GM12878 (cell line): Measurements from ENCODE around the gene RGL4. TPM values are rescaled to one million over a fixed set of nuclear protein-coding genes. Genes with fewer than 3 reads are reported as not detected.

Source experiments
- EGR1 ChIP-seq, 2 experiments: IDR thresholded peaks; 1 replicate in 1 of 2; 2 replicates in 1 of 2; pipeline ENCODE4 v1.6.1; 2011 to 2012; ENCODE audit warnings: low read depth in 2 of 2, low read length in 2 of 2, borderline replicate concordance in 1 of 2, mild to moderate bottlenecking in 1 of 2, moderate library complexity in 1 of 2
- LARP7 ChIP-seq: fragments of 450-650 bp; IDR thresholded peaks from 2 replicates; pipeline ENCODE4 v1.6.1; 2017; ENCODE audit warnings: mild to moderate bottlenecking
- MTA3 ChIP-seq: IDR thresholded peaks from 2 replicates; pipeline ENCODE4 v1.6.1; 2012; ENCODE audit warnings: low read length, inconsistent platforms, borderline replicate concordance
- NR2C2 ChIP-seq: IDR thresholded peaks from 2 replicates; pipeline ENCODE4 v1.6.1; 2011; ENCODE audit warnings: borderline replicate concordance, low read depth; ENCODE audit not compliant: control insufficient read depth, insufficient read length
- RB1 ChIP-seq: fragments of 450-650 bp; formaldehyde crosslinking; IDR thresholded peaks from 2 replicates; pipeline ENCODE4 v1.6.1; 2017; ENCODE audit warnings: mild to moderate bottlenecking, borderline replicate concordance
- SUPT20H ChIP-seq: IDR thresholded peaks from 2 replicates; pipeline ENCODE4 v1.6.1; 2011; ENCODE audit warnings: low read depth, mild to moderate bottlenecking, low read length, moderate library complexity, borderline replicate concordance; ENCODE audit not compliant: control insufficient read depth
- TARDBP ChIP-seq: IDR thresholded peaks from 2 replicates; pipeline ENCODE4 v1.6.1; 2016; ENCODE audit warnings: borderline replicate concordance
- polyA plus RNA-seq, 11 experiments: library from polyadenylated mRNA; depleted of rRNA in 4 of 11; unstranded in 6 of 11; stranded (reverse) in 5 of 11; fragments of >200 nt; fragmentation: Nextera tagmentation in 4 of 11; fragmentation: Illumina TruSeq in 1 of 11; extraction: Ambion mirVana in 4 of 11; extraction: Trizol in 1 of 11; gene quantifications; 1 replicate in 1 of 11; 2 replicates in 10 of 11; pipeline versions ENCODE4 v1.2.1 to v1.2.3, GENCODE V29; 2011 to 2016; ENCODE audit warnings: inconsistent platforms in 2 of 11, missing spikeins in 2 of 11, low read depth in 1 of 11
- total RNA-seq, 4 experiments: library from RNA; depleted of rRNA in 3 of 4; stranded (reverse); fragments of >200 nt in 3 of 4; fragmentation: Illumina TruSeq in 1 of 4; extraction: Trizol in 1 of 4; gene quantifications; 2 replicates each; pipeline versions ENCODE4 v1.2.1 to v1.2.3, GENCODE V29; 2013 to 2021
- TF ChIP-seq, protein P1 (sequence below): IDR thresholded peaks from 2 replicates; pipeline ENCODE4 v1.6.1; 2012; ENCODE audit warnings: mild to moderate bottlenecking, low read depth, low read length
- TF ChIP-seq, protein P2 (sequence below): fragments of 450-650 bp; IDR thresholded peaks from 2 replicates; pipeline ENCODE4 v1.6.1; 2016; ENCODE audit warnings: mild to moderate bottlenecking, moderate library complexity, borderline replicate concordance
- TF ChIP-seq, protein P3 (sequence below): IDR thresholded peaks from 2 replicates; pipeline ENCODE4 v1.6.1; 2011; ENCODE audit warnings: borderline replicate concordance, low read depth, mild to moderate bottlenecking, moderate library complexity, mixed read lengths, low read length; ENCODE audit not compliant: insufficient read depth; ENCODE audit errors: extremely low read length

RGL4 gene
- total and polyA plus RNA-seq, 10 of the 15 experiments (the other 5 are each of a cell fraction or from before 2014, with no cell fraction given) = 1.4 to 9.0 (median 2.0) TPM; not detected in 1

DNA sequence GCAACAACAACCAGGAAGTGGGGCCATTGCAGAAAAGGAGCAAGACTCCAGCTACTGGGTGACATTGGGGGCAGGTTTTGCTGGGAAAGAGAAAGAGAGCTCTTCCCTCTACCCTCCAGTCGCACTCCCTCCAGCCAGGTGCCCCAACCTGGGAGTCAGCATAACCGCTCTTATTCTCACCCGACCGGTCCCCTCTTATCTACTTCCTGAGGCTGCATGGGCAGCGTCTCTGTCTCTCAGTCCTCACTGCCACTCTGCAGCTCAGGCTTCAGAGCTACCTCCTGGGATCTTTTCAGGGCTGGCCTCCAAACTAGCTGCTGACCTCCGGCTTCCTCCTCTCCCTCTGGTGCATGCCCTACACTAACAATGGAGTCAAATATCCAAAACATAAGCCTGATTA, 55.0 kb downstream of the RGL4 start (continued):
- no peak for TF ChIP-seq RB1
- no peak for TF ChIP-seq EGR1 (IDR thresholded peaks at IDR 0.05; ENCODE audit: borderline replicate concordance in 1 of 2, low read depth in 2 of 2, low read length in 2 of 2)
- no peak for TF ChIP-seq TARDBP
- no peak for TF ChIP-seq LARP7
- no peak for TF ChIP-seq NR2C2
- TF ChIP-seq, protein P1, sequence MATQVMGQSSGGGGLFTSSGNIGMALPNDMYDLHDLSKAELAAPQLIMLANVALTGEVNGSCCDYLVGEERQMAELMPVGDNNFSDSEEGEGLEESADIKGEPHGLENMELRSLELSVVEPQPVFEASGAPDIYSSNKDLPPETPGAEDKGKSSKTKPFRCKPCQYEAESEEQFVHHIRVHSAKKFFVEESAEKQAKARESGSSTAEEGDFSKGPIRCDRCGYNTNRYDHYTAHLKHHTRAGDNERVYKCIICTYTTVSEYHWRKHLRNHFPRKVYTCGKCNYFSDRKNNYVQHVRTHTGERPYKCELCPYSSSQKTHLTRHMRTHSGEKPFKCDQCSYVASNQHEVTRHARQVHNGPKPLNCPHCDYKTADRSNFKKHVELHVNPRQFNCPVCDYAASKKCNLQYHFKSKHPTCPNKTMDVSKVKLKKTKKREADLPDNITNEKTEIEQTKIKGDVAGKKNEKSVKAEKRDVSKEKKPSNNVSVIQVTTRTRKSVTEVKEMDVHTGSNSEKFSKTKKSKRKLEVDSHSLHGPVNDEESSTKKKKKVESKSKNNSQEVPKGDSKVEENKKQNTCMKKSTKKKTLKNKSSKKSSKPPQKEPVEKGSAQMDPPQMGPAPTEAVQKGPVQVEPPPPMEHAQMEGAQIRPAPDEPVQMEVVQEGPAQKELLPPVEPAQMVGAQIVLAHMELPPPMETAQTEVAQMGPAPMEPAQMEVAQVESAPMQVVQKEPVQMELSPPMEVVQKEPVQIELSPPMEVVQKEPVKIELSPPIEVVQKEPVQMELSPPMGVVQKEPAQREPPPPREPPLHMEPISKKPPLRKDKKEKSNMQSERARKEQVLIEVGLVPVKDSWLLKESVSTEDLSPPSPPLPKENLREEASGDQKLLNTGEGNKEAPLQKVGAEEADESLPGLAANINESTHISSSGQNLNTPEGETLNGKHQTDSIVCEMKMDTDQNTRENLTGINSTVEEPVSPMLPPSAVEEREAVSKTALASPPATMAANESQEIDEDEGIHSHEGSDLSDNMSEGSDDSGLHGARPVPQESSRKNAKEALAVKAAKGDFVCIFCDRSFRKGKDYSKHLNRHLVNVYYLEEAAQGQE = no peak
- TF ChIP-seq, protein P2, sequence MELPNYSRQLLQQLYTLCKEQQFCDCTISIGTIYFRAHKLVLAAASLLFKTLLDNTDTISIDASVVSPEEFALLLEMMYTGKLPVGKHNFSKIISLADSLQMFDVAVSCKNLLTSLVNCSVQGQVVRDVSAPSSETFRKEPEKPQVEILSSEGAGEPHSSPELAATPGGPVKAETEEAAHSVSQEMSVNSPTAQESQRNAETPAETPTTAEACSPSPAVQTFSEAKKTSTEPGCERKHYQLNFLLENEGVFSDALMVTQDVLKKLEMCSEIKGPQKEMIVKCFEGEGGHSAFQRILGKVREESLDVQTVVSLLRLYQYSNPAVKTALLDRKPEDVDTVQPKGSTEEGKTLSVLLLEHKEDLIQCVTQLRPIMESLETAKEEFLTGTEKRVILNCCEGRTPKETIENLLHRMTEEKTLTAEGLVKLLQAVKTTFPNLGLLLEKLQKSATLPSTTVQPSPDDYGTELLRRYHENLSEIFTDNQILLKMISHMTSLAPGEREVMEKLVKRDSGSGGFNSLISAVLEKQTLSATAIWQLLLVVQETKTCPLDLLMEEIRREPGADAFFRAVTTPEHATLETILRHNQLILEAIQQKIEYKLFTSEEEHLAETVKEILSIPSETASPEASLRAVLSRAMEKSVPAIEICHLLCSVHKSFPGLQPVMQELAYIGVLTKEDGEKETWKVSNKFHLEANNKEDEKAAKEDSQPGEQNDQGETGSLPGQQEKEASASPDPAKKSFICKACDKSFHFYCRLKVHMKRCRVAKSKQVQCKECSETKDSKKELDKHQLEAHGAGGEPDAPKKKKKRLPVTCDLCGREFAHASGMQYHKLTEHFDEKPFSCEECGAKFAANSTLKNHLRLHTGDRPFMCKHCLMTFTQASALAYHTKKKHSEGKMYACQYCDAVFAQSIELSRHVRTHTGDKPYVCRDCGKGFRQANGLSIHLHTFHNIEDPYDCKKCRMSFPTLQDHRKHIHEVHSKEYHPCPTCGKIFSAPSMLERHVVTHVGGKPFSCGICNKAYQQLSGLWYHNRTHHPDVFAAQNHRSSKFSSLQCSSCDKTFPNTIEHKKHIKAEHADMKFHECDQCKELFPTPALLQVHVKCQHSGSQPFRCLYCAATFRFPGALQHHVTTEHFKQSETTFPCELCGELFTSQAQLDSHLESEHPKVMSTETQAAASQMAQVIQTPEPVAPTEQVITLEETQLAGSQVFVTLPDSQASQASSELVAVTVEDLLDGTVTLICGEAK = no peak
- TF ChIP-seq MTA3 = no peak
- no peak for TF ChIP-seq SUPT20H
- TF ChIP-seq, protein P3, sequence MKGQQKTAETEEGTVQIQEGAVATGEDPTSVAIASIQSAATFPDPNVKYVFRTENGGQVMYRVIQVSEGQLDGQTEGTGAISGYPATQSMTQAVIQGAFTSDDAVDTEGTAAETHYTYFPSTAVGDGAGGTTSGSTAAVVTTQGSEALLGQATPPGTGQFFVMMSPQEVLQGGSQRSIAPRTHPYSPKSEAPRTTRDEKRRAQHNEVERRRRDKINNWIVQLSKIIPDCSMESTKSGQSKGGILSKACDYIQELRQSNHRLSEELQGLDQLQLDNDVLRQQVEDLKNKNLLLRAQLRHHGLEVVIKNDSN = no peak
- TF ChIP-seq, all 136 proteins: peak for 0

Other genes starting within 250 kb of the RGL4 start
Only the 7 nearest of the 11 such genes appear.
- not detected in 2 replicates for gene DRICH1, start 58.7 kb upstream of the RGL4 start, total RNA-seq (2014; rRNA removed)
- gene DRICH1, start 58.7 kb upstream of the RGL4 start, total RNA-seq (2014; rRNA removed; fragmentation: Illumina TruSeq; extraction: Trizol) = not detected in 2 replicates
- gene DRICH1, start 58.7 kb upstream of the RGL4 start, total RNA-seq (2021) = 0.24 TPM in 1 of 2 replicates, not detected in the other
- 0.13 TPM in 1 of 2 replicates, not detected in the other for gene DRICH1, start 58.7 kb upstream of the RGL4 start, polyA plus RNA-seq (2011; rRNA removed)
- not detected in 2 replicates for gene DRICH1, start 58.7 kb upstream of the RGL4 start, polyA plus RNA-seq (2014; fragmentation: Illumina TruSeq; extraction: Trizol)
- not detected for gene DRICH1, start 58.7 kb upstream of the RGL4 start, polyA plus RNA-seq (2014; fragmentation: Nextera tagmentation; extraction: Ambion mirVana)
- gene DRICH1, start 58.7 kb upstream of the RGL4 start, polyA plus RNA-seq (2014; rRNA removed) = not detected in 2 replicates
- gene DRICH1, start 58.7 kb upstream of the RGL4 start, polyA plus RNA-seq (2016; fragmentation: Nextera tagmentation; extraction: Ambion mirVana) = not detected
- 1.6 and 1.7 TPM in 2 replicates for gene ZNF70, start 60.1 kb downstream of the RGL4 start, total RNA-seq (2014; rRNA removed)
- gene ZNF70, start 60.1 kb downstream of the RGL4 start, total RNA-seq (2014; rRNA removed; fragmentation: Illumina TruSeq; extraction: Trizol) = 1.6 and 1.8 TPM in 2 replicates
- gene ZNF70, start 60.1 kb downstream of the RGL4 start, total RNA-seq (2021) = 2.3 and 2.4 TPM in 2 replicates
- 0.24 and 0.33 TPM in 2 replicates for gene ZNF70, start 60.1 kb downstream of the RGL4 start, polyA plus RNA-seq (2011; rRNA removed)
- gene ZNF70, start 60.1 kb downstream of the RGL4 start, polyA plus RNA-seq (2014; fragmentation: Illumina TruSeq; extraction: Trizol) = 1.1 and 1.3 TPM in 2 replicates
- gene ZNF70, start 60.1 kb downstream of the RGL4 start, polyA plus RNA-seq (2014; fragmentation: Nextera tagmentation; extraction: Ambion mirVana) = under 1 TPM; 0.15 to 0.21 TPM
- 0.94 and 1.2 TPM in 2 replicates for gene ZNF70, start 60.1 kb downstream of the RGL4 start, polyA plus RNA-seq (2014; rRNA removed)
- under 1 TPM; 0.69 to 0.76 TPM for gene ZNF70, start 60.1 kb downstream of the RGL4 start, polyA plus RNA-seq (2016; fragmentation: Nextera tagmentation; extraction: Ambion mirVana)
- gene VPREB3, start 63.4 kb downstream of the RGL4 start, total RNA-seq (2014; rRNA removed) = 27.4 and 31.2 TPM in 2 replicates
- gene VPREB3, start 63.4 kb downstream of the RGL4 start, total RNA-seq (2014; rRNA removed; fragmentation: Illumina TruSeq; extraction: Trizol) = 20.3 and 20.6 TPM in 2 replicates
- 24.1 and 25.7 TPM in 2 replicates for gene VPREB3, start 63.4 kb downstream of the RGL4 start, total RNA-seq (2021)
- gene VPREB3, start 63.4 kb downstream of the RGL4 start, polyA plus RNA-seq (2011; rRNA removed) = 0.35 and 0.75 TPM in 2 replicates
- 9.5 and 21.9 TPM in 2 replicates for gene VPREB3, start 63.4 kb downstream of the RGL4 start, polyA plus RNA-seq (2014; fragmentation: Illumina TruSeq; extraction: Trizol)
- 10 to 100 TPM; 55.0 to 79.5 TPM for gene VPREB3, start 63.4 kb downstream of the RGL4 start, polyA plus RNA-seq (2014; fragmentation: Nextera tagmentation; extraction: Ambion mirVana)
- gene VPREB3, start 63.4 kb downstream of the RGL4 start, polyA plus RNA-seq (2014; rRNA removed) = 41.3 and 42.9 TPM in 2 replicates
- 1 to 10 TPM; 6.1 to 6.6 TPM for gene VPREB3, start 63.4 kb downstream of the RGL4 start, polyA plus RNA-seq (2016; fragmentation: Nextera tagmentation; extraction: Ambion mirVana)
- 0.16 and 0.40 TPM in 2 replicates for gene C22orf15, start 72.0 kb downstream of the RGL4 start, total RNA-seq (2014; rRNA removed)
- gene C22orf15, start 72.0 kb downstream of the RGL4 start, total RNA-seq (2014; rRNA removed; fragmentation: Illumina TruSeq; extraction: Trizol) = not detected in 2 replicates
- 0.40 TPM in 1 of 2 replicates, not detected in the other for gene C22orf15, start 72.0 kb downstream of the RGL4 start, total RNA-seq (2021)
- 0.05 TPM in 1 of 2 replicates, not detected in the other for gene C22orf15, start 72.0 kb downstream of the RGL4 start, polyA plus RNA-seq (2011; rRNA removed)
- 0.11 and 0.12 TPM in 2 replicates for gene C22orf15, start 72.0 kb downstream of the RGL4 start, polyA plus RNA-seq (2014; fragmentation: Illumina TruSeq; extraction: Trizol)
- gene C22orf15, start 72.0 kb downstream of the RGL4 start, polyA plus RNA-seq (2014; fragmentation: Nextera tagmentation; extraction: Ambion mirVana) = under 1 TPM in 1 of 2 experiments, not detected in 1; 0.07 TPM
- 0.04 and 0.47 TPM in 2 replicates for gene C22orf15, start 72.0 kb downstream of the RGL4 start, polyA plus RNA-seq (2014; rRNA removed)
- gene C22orf15, start 72.0 kb downstream of the RGL4 start, polyA plus RNA-seq (2016; fragmentation: Nextera tagmentation; extraction: Ambion mirVana) = under 1 TPM; 0.13 to 0.23 TPM
- 78.0 and 104 TPM in 2 replicates for gene CHCHD10, start 77.0 kb downstream of the RGL4 start, total RNA-seq (2014; rRNA removed)
- 103 and 117 TPM in 2 replicates for gene CHCHD10, start 77.0 kb downstream of the RGL4 start, total RNA-seq (2014; rRNA removed; fragmentation: Illumina TruSeq; extraction: Trizol)
- gene CHCHD10, start 77.0 kb downstream of the RGL4 start, total RNA-seq (2021) = 237 and 241 TPM in 2 replicates
- 23.9 and 34.4 TPM in 2 replicates for gene CHCHD10, start 77.0 kb downstream of the RGL4 start, polyA plus RNA-seq (2011; rRNA removed)
- gene CHCHD10, start 77.0 kb downstream of the RGL4 start, polyA plus RNA-seq (2014; fragmentation: Illumina TruSeq; extraction: Trizol) = 27.2 and 126 TPM in 2 replicates
- gene CHCHD10, start 77.0 kb downstream of the RGL4 start, polyA plus RNA-seq (2014; fragmentation: Nextera tagmentation; extraction: Ambion mirVana) = 100 to 1,000 TPM in 1 of 2 experiments, 10 to 100 TPM in 1; 13.2 to 216 TPM
- 129 and 191 TPM in 2 replicates for gene CHCHD10, start 77.0 kb downstream of the RGL4 start, polyA plus RNA-seq (2014; rRNA removed)
- gene CHCHD10, start 77.0 kb downstream of the RGL4 start, polyA plus RNA-seq (2016; fragmentation: Nextera tagmentation; extraction: Ambion mirVana) = 100 to 1,000 TPM; 135 to 202 TPM
- 0.60 and 1.0 TPM in 2 replicates for gene MMP11, start 81.8 kb downstream of the RGL4 start, total RNA-seq (2014; rRNA removed)
- not detected in 2 replicates for gene MMP11, start 81.8 kb downstream of the RGL4 start, total RNA-seq (2014; rRNA removed; fragmentation: Illumina TruSeq; extraction: Trizol)
- gene MMP11, start 81.8 kb downstream of the RGL4 start, total RNA-seq (2021) = 0.41 and 0.48 TPM in 2 replicates
- 0.12 TPM in 1 of 2 replicates, not detected in the other for gene MMP11, start 81.8 kb downstream of the RGL4 start, polyA plus RNA-seq (2011; rRNA removed)
- gene MMP11, start 81.8 kb downstream of the RGL4 start, polyA plus RNA-seq (2014; fragmentation: Illumina TruSeq; extraction: Trizol) = 0.03 TPM in 1 of 2 replicates, not detected in the other
- gene MMP11, start 81.8 kb downstream of the RGL4 start, polyA plus RNA-seq (2014; fragmentation: Nextera tagmentation; extraction: Ambion mirVana) = under 1 TPM in 1 of 2 experiments, not detected in 1; 0.05 TPM
- gene MMP11, start 81.8 kb downstream of the RGL4 start, polyA plus RNA-seq (2014; rRNA removed) = 0.18 and 1.1 TPM in 2 replicates
- gene MMP11, start 81.8 kb downstream of the RGL4 start, polyA plus RNA-seq (2016; fragmentation: Nextera tagmentation; extraction: Ambion mirVana) = under 1 TPM; 0.20 to 0.48 TPM
- 167 and 177 TPM in 2 replicates for gene SMARCB1, start 96.0 kb downstream of the RGL4 start, total RNA-seq (2014; rRNA removed)
- gene SMARCB1, start 96.0 kb downstream of the RGL4 start, total RNA-seq (2014; rRNA removed; fragmentation: Illumina TruSeq; extraction: Trizol) = 108 and 112 TPM in 2 replicates
- gene SMARCB1, start 96.0 kb downstream of the RGL4 start, total RNA-seq (2021) = 179 and 185 TPM in 2 replicates
- gene SMARCB1, start 96.0 kb downstream of the RGL4 start, polyA plus RNA-seq (2011; rRNA removed) = 183 and 187 TPM in 2 replicates
- 130 and 198 TPM in 2 replicates for gene SMARCB1, start 96.0 kb downstream of the RGL4 start, polyA plus RNA-seq (2014; fragmentation: Illumina TruSeq; extraction: Trizol)
- 10 to 100 TPM in 1 of 2 experiments, 1 to 10 TPM in 1; 9.1 to 17.9 TPM for gene SMARCB1, start 96.0 kb downstream of the RGL4 start, polyA plus RNA-seq (2014; fragmentation: Nextera tagmentation; extraction: Ambion mirVana)
- gene SMARCB1, start 96.0 kb downstream of the RGL4 start, polyA plus RNA-seq (2014; rRNA removed) = 215 and 239 TPM in 2 replicates
- 100 to 1,000 TPM; 192 to 207 TPM for gene SMARCB1, start 96.0 kb downstream of the RGL4 start, polyA plus RNA-seq (2016; fragmentation: Nextera tagmentation; extraction: Ambion mirVana)